PC-9 (cell line): Measurements from ENCODE around the gene CKAP2L. TPM values are rescaled to one million over a fixed set of nuclear protein-coding genes. Genes with fewer than 3 reads are reported as not detected.

Source experiments
- BruUV-seq: library from RNA; stranded (reverse); fragments of 400-500 nt; replicated peaks from 2 replicates; lab custom pipeline; 2021; lab: Mats Ljungman, UMichigan
- CTCF ChIA-PET: fragments of 300-600 bp; sonication (Branson Sonifier 250); formaldehyde crosslinking; loops from one replicate; lab custom pipeline; 2022; ENCODE audit warnings: antibody characterized with exemption; lab: Charles Lee
- POLR2A ChIA-PET: fragments of 300-600 bp; sonication (Branson Sonifier 250); formaldehyde crosslinking; loops from one replicate; lab custom pipeline; 2022; ENCODE audit warnings: antibody characterized with exemption; ENCODE audit not compliant: unreplicated experiment; lab: Charles Lee
- DNase-seq, 2 experiments: peaks; one replicate each; pipeline versions ENCODE4 v3.0.0 to v3.0.0-alpha.2; 2015 to 2022; ENCODE audit warnings: mixed read lengths in 1 of 2
- H2AFZ ChIP-seq: fragments of 200-600 bp; sonication (generic); 2 replicates; pipeline ENCODE4 v1.8.1; 2017; ENCODE audit warnings: antibody characterized with exemption
- H3F3A ChIP-seq: fragments of 200-600 bp; sonication (generic); 2 replicates; pipeline ENCODE4 v1.8.1; 2017; ENCODE audit warnings: antibody characterized with exemption, mild to moderate bottlenecking, low read depth; ENCODE audit not compliant: insufficient read depth
- H3K27ac ChIP-seq: fragments of 200-600 bp; sonication (generic); 2 replicates; pipeline ENCODE4 v1.6.1; 2016; ENCODE audit warnings: mixed run types
- H3K27me3 ChIP-seq: fragments of 200-600 bp; sonication (generic); 2 replicates; pipeline ENCODE4 v1.6.1; 2016; ENCODE audit warnings: low read depth, mixed run types; ENCODE audit not compliant: insufficient read depth
- H3K36me3 ChIP-seq: fragments of 200-600 bp; sonication (generic); 2 replicates; pipeline ENCODE4 v1.6.1; 2016; ENCODE audit warnings: low read depth, mixed run types
- H3K4me1 ChIP-seq: fragments of 200-600 bp; sonication (generic); replicated peaks from 2 replicates; pipeline ENCODE4 v1.6.1; 2016; ENCODE audit warnings: mixed run types; ENCODE audit not compliant: insufficient read depth
- H3K4me2 ChIP-seq: fragments of 200-600 bp; sonication (generic); 2 replicates; pipeline ENCODE4 v1.6.1; 2017; ENCODE audit warnings: mixed run types
- H3K4me3 ChIP-seq: fragments of 200-600 bp; sonication (generic); 2 replicates; pipeline ENCODE4 v1.6.1; 2016; ENCODE audit warnings: mixed run types
- H3K79me2 ChIP-seq: fragments of 200-600 bp; sonication (generic); 2 replicates; pipeline ENCODE4 v1.6.1; 2017; ENCODE audit warnings: low read depth, mixed run types
- H3K9me2 ChIP-seq: fragments of 200-600 bp; sonication (generic); 2 replicates; pipeline ENCODE4 v1.8.1; 2017; ENCODE audit warnings: mild to moderate bottlenecking; ENCODE audit not compliant: insufficient read depth
- H3K9me3 ChIP-seq: fragments of 200-600 bp; sonication (generic); 2 replicates; pipeline ENCODE4 v1.8.1; 2016; ENCODE audit warnings: low read depth; ENCODE audit not compliant: insufficient read depth
- H4K20me1 ChIP-seq: fragments of 200-600 bp; sonication (generic); 2 replicates; pipeline ENCODE4 v1.8.1; 2017; ENCODE audit not compliant: insufficient read depth
- EZH2 ChIP-seq: fragments of 200-600 bp; sonication (generic); IDR thresholded peaks from 2 replicates; pipeline ENCODE4 v1.8.0; 2017; ENCODE audit warnings: antibody characterized with exemption, low read depth
- intact Hi-C: fragments of 100-400 bp; cut with micrococcal nuclease; formaldehyde crosslinking; loops from one replicate; pipeline ENCODE4 v1.10.0; 2022; ENCODE audit not compliant: unreplicated experiment
- total RNA-seq: library from RNA; stranded (reverse); gene quantifications from 2 replicates; pipeline ENCODE4 v1.2.3, GENCODE V29; 2021
- TF ChIP-seq, protein P1 (sequence below): fragments of 200-600 bp; sonication (generic); conservative IDR thresholded peaks from 2 replicates; pipeline ENCODE4 v1.6.1; 2017; ENCODE audit warnings: mixed run types, antibody characterized with exemption, mild to moderate bottlenecking, moderate library complexity

Gene CKAP2L
- total RNA-seq, 1 experiment from 2014 or later = 28.7 TPM

DNA sequence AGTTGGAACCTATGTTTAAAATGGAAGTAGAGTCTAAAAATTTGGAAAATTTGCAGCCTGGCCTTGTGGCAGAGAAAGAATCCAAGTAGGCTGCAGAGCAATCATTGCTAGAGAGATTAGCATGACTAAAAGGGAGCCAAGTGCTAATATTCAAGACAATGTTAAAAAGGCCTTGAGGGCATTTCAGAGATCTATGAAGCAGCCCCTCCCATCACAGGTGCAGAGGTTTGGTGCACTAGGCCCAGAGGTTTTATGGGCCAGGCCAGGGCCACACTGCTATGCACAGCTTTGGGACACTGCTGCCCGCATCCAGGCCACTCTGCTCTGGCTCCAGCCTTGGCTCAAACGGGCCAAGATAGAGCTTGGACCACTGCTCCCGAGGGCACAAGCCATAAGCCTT is 26.6 kb upstream of the CKAP2L start:
- no peak overlapping the region for H3K27ac ChIP-seq
- no peak overlapping the region for H2AFZ ChIP-seq
- no peaks in the 10 kb centered on the region for H3K9me2 ChIP-seq
- CTCF ChIA-PET = no interaction called here
- peaks cover 37% of the 10 kb centered on the region for H3F3A ChIP-seq
- no peaks in the 10 kb centered on the region for H3K79me2 ChIP-seq
- no TSS peak for BruUV-seq
- H3K36me3 ChIP-seq = no peaks in the 10 kb centered on the region
- DNase-seq = no peak
- peaks cover 61% of the 10 kb centered on the region for H3K4me1 ChIP-seq
- peaks cover 24% of the 10 kb centered on the region for H3K9me3 ChIP-seq
- POLR2A ChIA-PET = interaction anchor here (0.6 kb wide), 1 partner anchor 1256 kb away, joined by 3 read pairs; no protein-coding TSS in a partner anchor
- TF ChIP-seq, protein P1, sequence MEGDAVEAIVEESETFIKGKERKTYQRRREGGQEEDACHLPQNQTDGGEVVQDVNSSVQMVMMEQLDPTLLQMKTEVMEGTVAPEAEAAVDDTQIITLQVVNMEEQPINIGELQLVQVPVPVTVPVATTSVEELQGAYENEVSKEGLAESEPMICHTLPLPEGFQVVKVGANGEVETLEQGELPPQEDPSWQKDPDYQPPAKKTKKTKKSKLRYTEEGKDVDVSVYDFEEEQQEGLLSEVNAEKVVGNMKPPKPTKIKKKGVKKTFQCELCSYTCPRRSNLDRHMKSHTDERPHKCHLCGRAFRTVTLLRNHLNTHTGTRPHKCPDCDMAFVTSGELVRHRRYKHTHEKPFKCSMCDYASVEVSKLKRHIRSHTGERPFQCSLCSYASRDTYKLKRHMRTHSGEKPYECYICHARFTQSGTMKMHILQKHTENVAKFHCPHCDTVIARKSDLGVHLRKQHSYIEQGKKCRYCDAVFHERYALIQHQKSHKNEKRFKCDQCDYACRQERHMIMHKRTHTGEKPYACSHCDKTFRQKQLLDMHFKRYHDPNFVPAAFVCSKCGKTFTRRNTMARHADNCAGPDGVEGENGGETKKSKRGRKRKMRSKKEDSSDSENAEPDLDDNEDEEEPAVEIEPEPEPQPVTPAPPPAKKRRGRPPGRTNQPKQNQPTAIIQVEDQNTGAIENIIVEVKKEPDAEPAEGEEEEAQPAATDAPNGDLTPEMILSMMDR = no peak
- TF ChIP-seq EZH2 = no peak
- H3K4me2 ChIP-seq = no peak overlapping the region
- H4K20me1 ChIP-seq = no peaks in the 10 kb centered on the region
- intact Hi-C loops = no loop called here
- no peaks in the 10 kb centered on the region for H3K27me3 ChIP-seq
- no peak overlapping the region for H3K4me3 ChIP-seq

DNA sequence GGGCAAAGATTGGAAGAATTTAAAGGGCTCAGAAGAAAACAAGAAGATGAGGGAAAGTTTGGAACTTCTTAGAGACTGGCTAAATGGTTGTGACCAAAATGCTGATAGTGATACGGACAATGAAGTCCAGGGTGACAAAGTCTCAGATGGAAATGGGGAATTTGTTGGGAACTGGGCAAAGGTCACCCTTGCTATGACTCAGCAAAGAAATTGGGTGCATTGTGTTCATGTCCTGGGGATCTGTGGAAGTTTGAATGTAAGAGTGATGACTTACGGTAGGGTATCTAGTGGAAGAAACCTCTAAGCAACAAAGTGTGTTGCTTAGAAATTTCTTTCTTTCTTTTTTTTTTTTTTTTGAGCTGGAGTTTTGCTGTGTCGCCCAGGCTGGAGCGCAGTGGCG is 25.9 kb upstream of the CKAP2L start:
- CTCF ChIA-PET = no interaction called here
- no peaks in the 10 kb centered on the region for H3K9me2 ChIP-seq
- H3K79me2 ChIP-seq = no peaks in the 10 kb centered on the region
- peaks cover 30% of the 10 kb centered on the region for H3F3A ChIP-seq
- H4K20me1 ChIP-seq = no peaks in the 10 kb centered on the region
- H3K36me3 ChIP-seq = no peaks in the 10 kb centered on the region
- peaks cover 24% of the 10 kb centered on the region for H3K9me3 ChIP-seq
- H3K4me3 ChIP-seq = no peak overlapping the region
- intact Hi-C loops = no loop called here
- no peak for DNase-seq
- POLR2A ChIA-PET = interaction anchor here (0.7 kb wide), 1 partner anchor 30 kb away, joined by 5 read pairs; no protein-coding TSS in a partner anchor
- TF ChIP-seq EZH2 = no peak
- TF ChIP-seq, protein P1 = no peak
- no peak overlapping the region for H3K4me2 ChIP-seq
- H3K4me1 ChIP-seq = peaks cover 54% of the 10 kb centered on the region
- no TSS peak for BruUV-seq
- H3K27ac ChIP-seq = no peak overlapping the region
- no peaks in the 10 kb centered on the region for H3K27me3 ChIP-seq
- H2AFZ ChIP-seq = no peak overlapping the region

GRCh38 chr2:112789186-112789585 is 24.8 kb upstream of the CKAP2L start:
- H3K27ac ChIP-seq = no peak overlapping the region
- no peaks in the 10 kb centered on the region for H3K36me3 ChIP-seq
- no peaks in the 10 kb centered on the region for H3K9me2 ChIP-seq
- H2AFZ ChIP-seq = no peak overlapping the region
- ChIA-PET POLR2A (interaction anchor here (0.6 kb wide), 1 partner anchor 16 kb away, joined by 3 read pairs; no protein-coding TSS in a partner anchor), CTCF (no interaction called here)
- H3F3A ChIP-seq = peaks cover 20% of the 10 kb centered on the region
- BruUV-seq = no TSS peak
- no peak overlapping the region for H3K4me3 ChIP-seq
- intact Hi-C loops = no loop called here
- H4K20me1 ChIP-seq = no peaks in the 10 kb centered on the region
- no peaks in the 10 kb centered on the region for H3K27me3 ChIP-seq
- no peak overlapping the region for H3K4me2 ChIP-seq
- H3K4me1 ChIP-seq = peaks cover 51% of the 10 kb centered on the region
- TF ChIP-seq EZH2 = no peak
- TF ChIP-seq, protein P1 = no peak
- no peak for DNase-seq
- H3K79me2 ChIP-seq = no peaks in the 10 kb centered on the region
- H3K9me3 ChIP-seq = peaks cover 24% of the 10 kb centered on the region
